ENCODE results near the gene CEP162.
"Not testable (repeated sequence)": the region's sequence is repeated elsewhere in the genome, so short reads cannot be mapped to it uniquely, and the experiment has no call there.

The CEP162 gene

DNA sequence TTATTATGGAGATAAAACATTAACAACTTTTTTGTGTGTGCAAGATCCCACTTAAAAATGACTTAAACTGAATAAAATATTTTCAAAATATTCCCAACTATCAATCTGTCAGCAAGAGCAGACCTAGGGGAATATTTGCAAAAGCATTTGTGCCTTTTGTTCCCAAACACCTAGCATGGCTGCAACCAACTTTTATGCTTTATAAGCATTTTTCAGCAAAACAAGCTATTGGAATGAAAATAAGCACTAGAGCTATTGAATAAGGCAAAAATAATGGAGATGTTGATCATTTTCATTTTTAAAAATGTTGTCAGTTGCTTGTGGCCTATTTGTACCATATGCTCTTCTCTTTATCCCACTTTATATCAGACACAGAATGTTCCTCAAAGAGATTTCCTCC is 28.2 kb upstream of the CEP162 start:
- no peaks in the 10 kb centered on the region for H3K36me3 ChIP-seq (ENCODE audit: control insufficient read depth, insufficient read depth, low read length)
- no peak overlapping the region for H3K27ac ChIP-seq (ENCODE audit: low read depth, low read length)
- H3K9ac ChIP-seq (ENCODE audit: low read length): no peak overlapping the region
- no peak overlapping the region for H3K4me3 ChIP-seq (ENCODE audit: low read length)
- no peaks in the 10 kb centered on the region for H3K4me1 ChIP-seq (ENCODE audit: control insufficient read depth, insufficient read depth, low read length)
- no peaks in the 10 kb centered on the region for H3K27me3 ChIP-seq (ENCODE audit: control insufficient read depth, insufficient read depth, low read length)

GRCh38 chr6:84253380-84253779 is 25.9 kb upstream of the CEP162 start:
- H3K27ac ChIP-seq (ENCODE audit: low read depth, low read length): no peak overlapping the region
- H3K27me3 ChIP-seq (ENCODE audit: control insufficient read depth, insufficient read depth, low read length): no peaks in the 10 kb centered on the region
- no peak overlapping the region for H3K4me3 ChIP-seq (ENCODE audit: low read length)
- H3K4me1 ChIP-seq (ENCODE audit: control insufficient read depth, insufficient read depth, low read length): no peaks in the 10 kb centered on the region
- H3K36me3 ChIP-seq (ENCODE audit: control insufficient read depth, insufficient read depth, low read length): no peaks in the 10 kb centered on the region
- H3K9ac ChIP-seq (ENCODE audit: low read length): no peak overlapping the region

DNA sequence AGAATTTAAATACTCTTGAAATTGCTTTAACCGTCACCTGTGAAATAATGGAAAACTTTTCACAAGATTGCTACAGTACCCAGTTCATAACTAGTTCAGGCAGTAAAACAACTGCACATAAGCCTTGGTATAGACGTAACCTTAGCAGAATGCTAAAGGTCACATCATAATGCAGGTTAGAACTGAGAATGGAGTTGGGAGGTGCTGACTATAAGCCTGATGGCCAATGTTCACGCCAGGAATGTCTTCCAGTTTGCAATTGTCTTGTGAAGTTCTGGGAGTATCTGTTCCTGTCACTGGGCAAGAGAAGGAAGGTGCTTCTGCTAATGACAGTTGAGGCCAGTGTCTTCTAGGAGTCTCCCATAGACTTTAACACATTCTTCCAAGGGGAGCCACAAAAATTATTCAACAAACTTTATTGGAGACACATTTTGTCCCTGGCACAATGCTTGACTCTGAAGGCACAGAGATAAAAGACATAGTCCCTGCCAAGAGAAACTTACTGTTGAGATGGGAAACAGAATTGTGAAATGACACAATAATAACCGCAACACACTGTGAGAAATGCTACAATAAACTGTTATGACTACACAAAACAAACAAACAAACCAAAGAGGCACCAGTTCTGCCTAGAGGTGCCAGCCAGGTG is 24.6 kb upstream of the CEP162 start:
- Histone ChIP-seq H3K27ac (ENCODE audit: low read depth, low read length) (no peak overlapping the region), H3K4me3 (ENCODE audit: low read length) (no peak overlapping the region), H3K9ac (ENCODE audit: low read length) (no peak overlapping the region)

DNA sequence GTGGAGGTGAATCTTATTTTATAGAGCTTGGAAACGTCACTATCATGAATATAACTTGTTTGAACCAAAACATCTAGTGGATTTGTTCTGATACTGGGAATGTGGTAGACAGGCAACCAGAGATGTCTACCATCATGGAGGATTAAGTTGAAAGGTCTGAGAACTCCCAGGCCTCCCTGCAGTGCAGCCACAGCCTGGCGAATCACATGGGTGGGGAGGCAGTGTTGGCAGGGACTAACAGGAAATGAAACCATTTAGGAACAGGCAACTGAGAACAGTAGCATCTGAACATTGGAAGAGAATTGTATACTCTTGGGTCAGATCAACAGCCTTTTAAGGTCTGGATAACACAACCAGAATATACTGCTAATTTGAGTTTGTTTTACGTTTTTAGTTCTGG is 22.3 kb upstream of the CEP162 start:
- Histone ChIP-seq H3K36me3 (ENCODE audit: control insufficient read depth, insufficient read depth, low read length) (no peaks in the 10 kb centered on the region), H3K27ac (ENCODE audit: low read depth, low read length) (no peak overlapping the region), H3K4me1 (ENCODE audit: control insufficient read depth, insufficient read depth, low read length) (no peaks in the 10 kb centered on the region), H3K4me3 (ENCODE audit: low read length) (no peak overlapping the region), H3K9ac (ENCODE audit: low read length) (no peak overlapping the region), H3K27me3 (ENCODE audit: control insufficient read depth, insufficient read depth, low read length) (no peaks in the 10 kb centered on the region)

More for the DNA sequence above, 24.6 kb upstream of the CEP162 start:
- H3K36me3 ChIP-seq (ENCODE audit: control insufficient read depth, insufficient read depth, low read length): no peaks in the 10 kb centered on the region
- no peaks in the 10 kb centered on the region for H3K4me1 ChIP-seq (ENCODE audit: control insufficient read depth, insufficient read depth, low read length)
- H3K27me3 ChIP-seq (ENCODE audit: control insufficient read depth, insufficient read depth, low read length): no peaks in the 10 kb centered on the region

GRCh38 chr6:84244416-84245081 is 17.1 kb upstream of the CEP162 start:
- not testable (repeated sequence) for H3K36me3 ChIP-seq (ENCODE audit: control insufficient read depth, insufficient read depth, low read length); H3K27ac ChIP-seq (ENCODE audit: low read depth, low read length); H3K4me1 ChIP-seq (ENCODE audit: control insufficient read depth, insufficient read depth, low read length); H3K4me3 ChIP-seq (ENCODE audit: low read length); H3K9ac ChIP-seq (ENCODE audit: low read length); H3K27me3 ChIP-seq (ENCODE audit: control insufficient read depth, insufficient read depth, low read length)

GRCh38 chr6:84243240-84243639 is 15.8 kb upstream of the CEP162 start:
- Histone ChIP-seq H3K36me3 (ENCODE audit: control insufficient read depth, insufficient read depth, low read length) (no peaks in the 10 kb centered on the region), H3K27ac (ENCODE audit: low read depth, low read length) (no peak overlapping the region), H3K4me1 (ENCODE audit: control insufficient read depth, insufficient read depth, low read length) (no peaks in the 10 kb centered on the region), H3K9ac (ENCODE audit: low read length) (no peak overlapping the region), H3K4me3 (ENCODE audit: low read length) (no peak overlapping the region), H3K27me3 (ENCODE audit: control insufficient read depth, insufficient read depth, low read length) (no peaks in the 10 kb centered on the region)

GRCh38 chr6:84242265-84242664 is 14.8 kb upstream of the CEP162 start:
- Histone ChIP-seq H3K27me3 (ENCODE audit: control insufficient read depth, insufficient read depth, low read length) (no peaks in the 10 kb centered on the region), H3K9ac (ENCODE audit: low read length) (no peak overlapping the region), H3K36me3 (ENCODE audit: control insufficient read depth, insufficient read depth, low read length) (no peaks in the 10 kb centered on the region), H3K4me1 (ENCODE audit: control insufficient read depth, insufficient read depth, low read length) (no peaks in the 10 kb centered on the region), H3K4me3 (ENCODE audit: low read length) (no peak overlapping the region), H3K27ac (ENCODE audit: low read depth, low read length) (no peak overlapping the region)

DNA sequence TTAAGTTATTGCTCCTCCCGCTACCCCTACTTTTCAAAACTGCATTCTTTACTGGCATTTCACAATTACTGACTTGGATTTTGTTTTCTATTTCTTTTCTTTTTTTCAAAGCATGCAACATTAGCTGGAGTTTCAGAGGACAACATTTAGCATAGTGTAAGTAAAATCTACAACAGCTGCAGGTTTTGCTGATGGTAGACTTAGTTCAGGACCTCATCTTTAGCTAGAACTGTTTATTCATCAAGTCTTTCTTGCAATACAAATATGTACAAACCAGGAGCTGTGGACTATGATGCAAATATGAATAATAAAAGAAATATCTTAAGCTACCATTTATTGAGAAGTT is 728 bp upstream of the CEP162 start:
- Histone ChIP-seq H3K4me3 (ENCODE audit: low read length) (peak overlapping the region; percentile 92), H3K27me3 (ENCODE audit: control insufficient read depth, insufficient read depth, low read length) (no peaks in the 10 kb centered on the region), H3K9ac (ENCODE audit: low read length) (no peak overlapping the region), H3K27ac (ENCODE audit: low read depth, low read length) (peak overlapping the region; percentile 70), H3K36me3 (ENCODE audit: control insufficient read depth, insufficient read depth, low read length) (no peaks in the 10 kb centered on the region), H3K4me1 (ENCODE audit: control insufficient read depth, insufficient read depth, low read length) (no peaks in the 10 kb centered on the region)

- H3K4me1 ChIP-seq (ENCODE audit: control insufficient read depth, insufficient read depth, low read length): no peaks in the 10 kb centered on the region
- H3K27ac ChIP-seq (ENCODE audit: low read depth, low read length): peak overlapping the region; percentile 70
- peak overlapping the region; percentile 37 for H3K9ac ChIP-seq (ENCODE audit: low read length)
- H3K36me3 ChIP-seq (ENCODE audit: control insufficient read depth, insufficient read depth, low read length): no peaks in the 10 kb centered on the region
- no peaks in the 10 kb centered on the region for H3K27me3 ChIP-seq (ENCODE audit: control insufficient read depth, insufficient read depth, low read length)
- peak overlapping the region; percentile 92 for H3K4me3 ChIP-seq (ENCODE audit: low read length)
These were observed 404 bp downstream of the CEP162 start for GRCh38 chr6:84227044-84227433.

DNA sequence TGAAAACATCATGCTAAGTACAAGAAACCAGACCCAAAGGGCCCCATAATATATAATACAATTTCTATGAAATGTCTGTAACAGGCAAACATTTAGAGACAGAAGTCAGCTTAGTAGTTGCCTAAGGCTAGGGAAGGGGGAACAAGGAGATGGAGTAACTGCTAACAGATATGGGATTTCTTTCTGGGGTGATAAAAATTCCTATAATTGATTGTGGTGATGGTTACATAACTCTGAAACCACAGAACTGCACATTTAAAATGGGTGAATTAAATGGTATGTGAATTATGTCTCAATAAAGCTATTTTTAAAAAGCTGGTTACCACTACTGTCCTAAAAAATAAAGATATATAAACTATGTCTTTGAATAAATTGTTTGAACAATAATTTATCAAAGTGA is 3.2 kb downstream of the CEP162 start:
- no peak overlapping the region for H3K4me3 ChIP-seq (ENCODE audit: low read length)

DNA sequence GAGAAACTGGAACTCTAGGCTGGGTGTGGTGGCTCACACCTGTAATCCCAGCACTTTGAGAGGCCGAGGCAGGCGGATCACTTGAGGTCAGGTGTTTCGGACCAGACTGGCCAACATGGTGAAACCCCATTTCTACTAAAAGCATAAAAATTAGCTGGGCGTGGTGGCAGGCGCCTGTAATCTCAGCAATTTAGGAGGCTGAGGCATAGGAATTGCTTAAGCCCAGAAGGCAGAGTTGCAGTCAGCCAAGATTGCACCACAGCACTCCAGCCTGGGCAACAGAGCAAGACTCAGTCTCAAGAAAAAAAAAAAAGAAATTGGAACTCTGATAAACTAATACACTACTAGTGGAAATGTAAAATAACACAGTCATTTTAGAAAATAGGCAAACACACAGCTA is 3.8 kb downstream of the CEP162 start:
- H3K36me3 ChIP-seq (ENCODE audit: control insufficient read depth, insufficient read depth, low read length); H3K27ac ChIP-seq (ENCODE audit: low read depth, low read length); H3K9ac ChIP-seq (ENCODE audit: low read length); H3K4me1 ChIP-seq (ENCODE audit: control insufficient read depth, insufficient read depth, low read length); H3K4me3 ChIP-seq (ENCODE audit: low read length); H3K27me3 ChIP-seq (ENCODE audit: control insufficient read depth, insufficient read depth, low read length): not testable (repeated sequence)

More for the DNA sequence above, 3.2 kb downstream of the CEP162 start:
- no peaks in the 10 kb centered on the region for H3K4me1 ChIP-seq (ENCODE audit: control insufficient read depth, insufficient read depth, low read length)
- no peak overlapping the region for H3K27ac ChIP-seq (ENCODE audit: low read depth, low read length)
- H3K36me3 ChIP-seq (ENCODE audit: control insufficient read depth, insufficient read depth, low read length): no peaks in the 10 kb centered on the region
- H3K27me3 ChIP-seq (ENCODE audit: control insufficient read depth, insufficient read depth, low read length): no peaks in the 10 kb centered on the region
- no peak overlapping the region for H3K9ac ChIP-seq (ENCODE audit: low read length)

DNA sequence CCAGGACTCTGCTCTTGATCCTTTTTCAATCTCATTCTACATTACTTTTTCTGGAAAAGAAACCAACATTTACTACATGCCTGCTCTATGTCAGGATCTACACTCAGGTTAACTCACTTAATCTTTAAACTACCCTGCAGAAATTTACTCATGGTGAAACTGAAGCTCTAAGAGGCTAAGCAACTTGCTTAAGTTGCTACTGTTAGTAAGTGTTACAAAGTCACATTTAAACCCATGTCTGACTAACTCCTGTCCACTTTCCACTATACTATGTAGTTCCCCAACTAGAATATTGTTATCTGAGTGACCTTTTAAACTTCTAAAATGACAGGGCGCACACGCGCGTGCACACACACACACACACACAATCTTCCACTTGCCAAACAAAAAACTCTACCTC is 5.0 kb downstream of the CEP162 start:
- Histone ChIP-seq H3K9ac (ENCODE audit: low read length) (no peak overlapping the region), H3K36me3 (ENCODE audit: control insufficient read depth, insufficient read depth, low read length) (no peaks in the 10 kb centered on the region), H3K27ac (ENCODE audit: low read depth, low read length) (no peak overlapping the region), H3K4me1 (ENCODE audit: control insufficient read depth, insufficient read depth, low read length) (no peaks in the 10 kb centered on the region), H3K27me3 (ENCODE audit: control insufficient read depth, insufficient read depth, low read length) (no peaks in the 10 kb centered on the region), H3K4me3 (ENCODE audit: low read length) (no peak overlapping the region)

- no peaks in the 10 kb centered on the region for H3K4me1 ChIP-seq (ENCODE audit: control insufficient read depth, insufficient read depth, low read length)
- no peak overlapping the region for H3K27ac ChIP-seq (ENCODE audit: low read depth, low read length)
- no peaks in the 10 kb centered on the region for H3K36me3 ChIP-seq (ENCODE audit: control insufficient read depth, insufficient read depth, low read length)
- H3K27me3 ChIP-seq (ENCODE audit: control insufficient read depth, insufficient read depth, low read length): no peaks in the 10 kb centered on the region
- no peak overlapping the region for H3K4me3 ChIP-seq (ENCODE audit: low read length)
- H3K9ac ChIP-seq (ENCODE audit: low read length): no peak overlapping the region
These were observed 6.5 kb downstream of the CEP162 start for GRCh38 chr6:84220809-84221409.
